Transverse colon (tissue), 4 donors: ENCODE data around the gene CCNY.

Source experiments
- CTCF ChIP-seq, 5 experiments: fragments of 200-600 bp in 3 of 5; fragments of 450-650 bp in 2 of 5; sonication (generic) in 3 of 5; IDR thresholded peaks; 1 replicate in 2 of 5; 2 replicates in 3 of 5; pipeline ENCODE4 v1.5.1; 2016 to 2017; ENCODE audit warnings: antibody characterized with exemption in 5 of 5, inconsistent platforms in 3 of 5, mild to moderate bottlenecking in 2 of 5, moderate library complexity in 1 of 5
- EP300 ChIP-seq: sonication (generic); formaldehyde crosslinking; IDR thresholded peaks from one replicate; pipeline ENCODE4 v1.6.1; 2017; ENCODE audit warnings: antibody characterized with exemption, low read depth
- POLR2A ChIP-seq: fragments of 450-650 bp; IDR thresholded peaks from one replicate; pipeline ENCODE4 v1.6.1; 2016; ENCODE audit warnings: antibody characterized with exemption, mild to moderate bottlenecking, moderate library complexity
- POLR2AphosphoS5 ChIP-seq, 3 donors: sonication (generic); formaldehyde crosslinking; IDR thresholded peaks; one replicate each; pipeline ENCODE4 v1.6.1; 2016; ENCODE audit warnings: antibody characterized with exemption in 3 of 3

GRCh38 chr10:35504132-35504531, 167.8 kb downstream of the CCNY start:
- TF ChIP-seq CTCF (IDR thresholded peaks at IDR 0.05) (no peak), POLR2AphosphoS5 (IDR thresholded peaks at IDR 0.05) (no peak), POLR2A (no peak), EP300 (no peak)
